ENCODE measurements around the gene SEBOX. TPM values are rescaled to one million over a fixed set of nuclear protein-coding genes. Genes with fewer than 3 reads are reported as not detected.

SEBOX gene
- polyA plus RNA-seq, 2 of the 4 experiments (the other 2 are of a cell fraction) = not detected

GRCh38 chr17:28370744-28371103 is 5.7 kb upstream of the SEBOX start:
- peak overlapping the region; percentile 81 for H3K4me2 ChIP-seq
- CTCF ChIA-PET = interaction anchor here (0.6 to 5.5 kb wide), 7 partner anchors 9 to 44 kb away, joined by 3 to 27 read pairs (median 4); partner anchors contain the start of genes POLDIP2 and TNFAIP1
- DNase-seq (ENCODE audit: low read depth in 1 of 2, low spot score in 1 of 2) = no peak
- no peaks in the 10 kb centered on the region for H3K9me3 ChIP-seq
- TF ChIP-seq CHD4 (IDR thresholded peaks at IDR 0.05; ENCODE audit: borderline replicate concordance) (peak; percentile 55; the same call in 1 of the 2 replicates), HMGXB4 (CRISPR knock-in tag; IDR thresholded peaks at IDR 0.05; ENCODE audit: borderline replicate concordance) (no peak), MAZ (IDR thresholded peaks at IDR 0.05; ENCODE audit: borderline replicate concordance, low read depth, low read length) (no peak), BCL3 (IDR thresholded peaks at IDR 0.05) (0 out of 3 replicates have a peak, but pooled peaks have one; percentile 3), JUNB (IDR thresholded peaks at IDR 0.05) (no peak), ZSCAN20 (CRISPR knock-in tag; IDR thresholded peaks at IDR 0.05) (no peak), POLR2A (IDR thresholded peaks at IDR 0.05; ENCODE audit: low read length) (no peak), CBX2 (IDR thresholded peaks at IDR 0.05; ENCODE audit: borderline replicate concordance, low read depth) (no peak), HOXA7 (CRISPR knock-in tag; IDR thresholded peaks at IDR 0.05) (0 out of 2 replicates have a peak, but pooled peaks have one; percentile 43)
- POLR2A ChIA-PET = interaction anchor here (1.1 to 3.0 kb wide), 4 partner anchors 10 to 46 kb away, joined by 3 to 43 read pairs (median 8); partner anchors contain the start of genes IFT20, POLDIP2 and TNFAIP1
- WGBS (ENCODE audit: missing lambda C conversion rate) = 76% methylated on average over 1 of the region's 1 CpG
- H3K4me3 ChIP-seq = peak overlapping the region; percentile 57
- H3K27ac ChIP-seq = peak overlapping the region; percentile 83 to 87
- FAIRE-seq = no peak
- no peak for ATAC-seq
- H3K4me1 ChIP-seq = peaks cover 30% of the 10 kb centered on the region

- peak; percentile 48 to 77 for ATAC-seq
- DNase-seq (ENCODE audit: low read depth in 1 of 2, low spot score in 1 of 2) = peak; percentile 78 to 90
- Histone ChIP-seq H3K9me3 (no peaks in the 10 kb centered on the region), H3K4me3 (peak within 1 kb of the TSS; percentile 57), H3K4me2 (peak within 1 kb of the TSS; percentile 81), H3K4me1 (peaks cover 30% of the 10 kb centered on the region), H3K27ac (peak within 1 kb of the TSS; percentile 83 to 87)
- peak; percentile 77 for FAIRE-seq
- CTCF ChIA-PET = interaction anchor here (0.6 to 5.5 kb wide), 10 partner anchors 9 to 139 kb away, joined by 3 to 27 read pairs (median 4); partner anchors contain the start of genes POLDIP2 and TNFAIP1
- WGBS (ENCODE audit: missing lambda C conversion rate) = 21% methylated on average over 8 of the region's 8 CpGs
- POLR2A ChIA-PET = interaction anchor here (0.5 to 3.0 kb wide), 6 partner anchors 10 to 48 kb away, joined by 3 to 43 read pairs (median 5); partner anchors contain the start of genes IFT20, POLDIP2 and TNFAIP1
- no peak for TF ChIP-seq NFE2L2 (conservative IDR thresholded peaks at IDR 0.05; ENCODE audit: low read length)
- TF ChIP-seq USF2 (IDR thresholded peaks at IDR 0.05) = no peak
- TF ChIP-seq EHMT2 (IDR thresholded peaks at IDR 0.05; ENCODE audit: low read depth) = no peak
- no peak for TF ChIP-seq ZFP36 (IDR thresholded peaks at IDR 0.05; ENCODE audit: borderline replicate concordance, partially characterized antibody)
- peak; percentile 42; the same call in 1 of the 2 replicates for TF ChIP-seq GATA3 (IDR thresholded peaks at IDR 0.05; ENCODE audit: borderline replicate concordance)
- TF ChIP-seq RAD21 (conservative IDR thresholded peaks at IDR 0.05 in 1 of 2, IDR thresholded peaks at IDR 0.05 in 1 of 2) = peak in 1 of 2 experiments; percentile 35; a peak in 2 of 5 replicates
- peak in 1 of 2 experiments; percentile 47; a peak in 1 of 5 replicates for TF ChIP-seq EP300 (IDR thresholded peaks at IDR 0.05)
- TF ChIP-seq JUN (IDR thresholded peaks at IDR 0.05) = 0 out of 5 replicates have a peak, but pooled peaks of 1 of the 2 experiments have one; percentile 33
- no peak for TF ChIP-seq REST (IDR thresholded peaks at IDR 0.05)
- peak in 1 of 2 experiments; percentile 42; a peak in 2 of 4 replicates for TF ChIP-seq CEBPB (IDR thresholded peaks at IDR 0.05)
- no peak for TF ChIP-seq NR3C1 (IDR thresholded peaks at IDR 0.05)
- TF ChIP-seq SMC3 (IDR thresholded peaks at IDR 0.05) = peak; percentile 25; the same call in 1 of the 3 replicates
- 0 out of 3 replicates have a peak, but pooled peaks have one; percentile 12 for TF ChIP-seq BCL3 (IDR thresholded peaks at IDR 0.05)
- no peak for TF ChIP-seq RNF2 (IDR thresholded peaks at IDR 0.05; ENCODE audit: borderline replicate concordance, low read depth)
- no peak for TF ChIP-seq PBX3 (IDR thresholded peaks at IDR 0.05)
- TF ChIP-seq EHF (CRISPR knock-in tag; IDR thresholded peaks at IDR 0.05) = no peak
Observed at GRCh38 chr17:28370035-28370743, 5.2 kb upstream of the SEBOX start, which contains the start of gene VTN. Gene VTN (minus strand): TSS chr17:28370307. CDS start chr17:28370203, 104 bp downstream.

Data from A549 (cell line).